COLO668 (cell line): Measurements from ENCODE around the gene CBX7.
"Not testable (repeated sequence)": the region's sequence is repeated elsewhere in the genome, so short reads cannot be mapped to it uniquely, and the experiment has no call there.

Source experiments
- DNase-seq: peaks from one replicate; lab custom pipeline; 2025; ENCODE audit not compliant: unreplicated experiment; lab: John Stamatoyannopoulos, UW

Gene CBX7

DNA sequence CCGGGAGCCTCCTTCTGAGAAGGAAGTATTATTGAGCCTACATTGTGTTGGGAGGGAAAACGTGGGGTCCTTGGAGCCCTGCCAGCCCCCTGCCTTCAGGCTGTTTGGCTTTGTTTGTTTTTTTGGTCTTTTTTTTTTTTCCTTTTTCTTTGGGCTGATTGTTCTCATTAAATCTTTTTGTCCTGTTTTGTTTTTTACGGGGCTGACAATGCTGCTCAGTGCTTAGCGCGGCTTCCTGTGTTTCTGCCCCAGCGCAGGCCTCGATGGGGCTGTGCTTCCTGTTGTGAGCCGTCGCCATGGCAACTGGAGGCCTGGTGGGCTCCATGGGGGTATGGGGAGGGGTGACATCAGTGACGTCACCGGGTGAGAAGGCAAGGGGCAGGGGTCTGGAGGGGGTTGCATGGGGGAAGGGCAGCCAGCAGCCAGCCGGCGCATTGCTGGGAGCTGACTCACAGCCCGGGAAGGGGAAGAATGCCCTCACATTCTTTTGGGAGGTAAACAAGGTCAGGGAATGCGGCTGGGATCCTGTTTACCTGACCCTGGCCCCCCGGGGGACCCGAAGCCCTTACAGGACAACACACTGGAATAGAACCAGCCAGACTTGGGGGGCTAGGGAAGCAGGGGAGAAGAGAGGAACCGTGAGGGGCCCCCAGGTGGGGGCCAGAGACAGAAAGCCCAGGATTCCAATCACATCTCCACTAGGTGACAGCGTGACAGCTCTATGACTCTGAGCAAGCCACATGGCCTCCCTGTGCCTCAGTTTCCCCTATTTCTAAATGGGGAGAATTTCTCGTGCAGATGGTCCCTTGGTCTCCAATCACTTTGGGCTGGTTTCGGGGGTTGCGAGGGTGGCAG lies 22.2 kb upstream of the CBX7 start:
- DNase-seq, result peak; percentile 37

- DNase-seq, result no peak
Measured at GRCh38 chr22:39173787-39174497, 21.5 kb upstream of the CBX7 start.

- DNase-seq, result no peak
Measured at GRCh38 chr22:39173050-39173706, 20.7 kb upstream of the CBX7 start.

- not testable (repeated sequence) for DNase-seq
Measured at GRCh38 chr22:39172265-39173049, 20.0 kb upstream of the CBX7 start.

DNA sequence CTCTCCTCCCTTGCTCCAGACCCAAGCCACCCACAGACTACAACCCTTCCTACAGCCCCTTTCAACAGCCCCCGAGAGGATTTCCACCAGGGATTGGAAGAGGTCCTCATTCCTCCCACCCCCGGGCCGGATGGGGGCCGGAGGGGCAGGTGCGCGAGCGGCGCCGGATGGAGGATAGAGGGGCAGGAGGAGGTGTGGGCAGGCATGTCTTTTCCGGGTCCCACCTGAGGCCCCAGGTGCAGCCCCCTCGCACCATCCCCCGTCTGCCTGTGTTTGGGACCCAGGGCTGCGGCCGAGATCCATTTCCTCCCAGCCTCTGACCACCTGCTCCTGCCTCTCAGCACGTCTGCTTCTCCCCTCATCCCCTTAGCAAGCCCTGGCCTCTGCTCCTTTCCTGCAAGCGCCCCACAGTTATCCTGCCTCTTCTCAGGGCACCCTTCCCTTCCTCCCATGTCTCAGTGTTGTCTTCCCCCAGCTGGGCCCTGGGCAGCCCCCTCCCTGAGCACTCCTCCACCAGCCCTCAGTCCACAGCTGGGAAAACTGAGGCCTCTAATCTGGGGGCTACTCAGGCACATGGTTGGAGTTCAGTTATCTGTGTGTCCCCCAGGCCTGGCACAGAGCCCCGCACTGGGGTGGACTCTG lies 19.3 kb upstream of the CBX7 start:
- no peak for DNase-seq

- peak; percentile 80 for DNase-seq
Measured at GRCh38 chr22:39170825-39171622, 18.5 kb upstream of the CBX7 start.

GRCh38 chr22:39169797-39170466 lies 17.5 kb upstream of the CBX7 start:
- DNase-seq, result no peak

- no peak for DNase-seq
Measured at GRCh38 chr22:39166547-39166946, 14.1 kb upstream of the CBX7 start.

DNA sequence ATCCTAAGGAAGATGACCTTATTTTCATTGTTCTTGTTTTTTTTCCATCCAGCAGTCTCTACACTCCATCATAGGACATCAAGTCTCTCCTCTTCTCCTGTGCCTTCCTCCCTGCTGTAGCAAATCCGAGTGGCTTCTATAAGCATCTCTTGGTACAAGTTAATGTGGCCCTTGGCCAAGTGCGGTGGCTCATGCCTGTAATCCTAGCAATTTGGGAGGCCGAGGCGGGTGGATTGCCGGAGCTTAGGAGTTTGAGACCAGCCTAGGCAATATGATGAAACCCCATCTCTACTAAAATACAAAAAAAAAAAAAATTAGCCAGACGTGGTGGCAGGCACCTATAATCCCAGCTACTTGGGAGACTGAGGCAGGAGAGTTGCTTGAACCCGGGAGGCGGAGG lies 3.6 kb upstream of the CBX7 start:
- not testable (repeated sequence) for DNase-seq

DNA sequence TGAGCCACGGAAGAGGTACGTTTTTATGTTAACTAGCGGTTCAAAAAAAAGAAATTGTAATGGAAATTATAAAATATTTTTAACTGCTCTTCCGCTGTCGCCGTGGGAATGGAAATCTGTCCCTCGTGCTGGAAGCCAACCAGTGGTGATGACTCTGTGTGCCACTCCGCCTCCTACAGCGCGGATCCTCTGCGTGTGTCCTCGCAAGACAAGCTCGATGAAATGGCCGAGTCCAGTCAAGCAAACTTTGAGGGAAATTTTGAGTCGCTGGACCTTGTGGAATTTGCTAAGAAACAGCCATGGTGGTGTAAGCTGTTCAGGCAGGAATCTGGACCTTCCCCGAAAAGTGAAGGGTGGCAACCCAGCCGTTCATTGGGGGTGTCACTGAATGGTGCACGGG lies 2.9 kb upstream of the CBX7 start:
- no peak for DNase-seq

GRCh38 chr22:39153220-39153717 lies 789 bp upstream of the CBX7 start:
- no peak for DNase-seq

DNA sequence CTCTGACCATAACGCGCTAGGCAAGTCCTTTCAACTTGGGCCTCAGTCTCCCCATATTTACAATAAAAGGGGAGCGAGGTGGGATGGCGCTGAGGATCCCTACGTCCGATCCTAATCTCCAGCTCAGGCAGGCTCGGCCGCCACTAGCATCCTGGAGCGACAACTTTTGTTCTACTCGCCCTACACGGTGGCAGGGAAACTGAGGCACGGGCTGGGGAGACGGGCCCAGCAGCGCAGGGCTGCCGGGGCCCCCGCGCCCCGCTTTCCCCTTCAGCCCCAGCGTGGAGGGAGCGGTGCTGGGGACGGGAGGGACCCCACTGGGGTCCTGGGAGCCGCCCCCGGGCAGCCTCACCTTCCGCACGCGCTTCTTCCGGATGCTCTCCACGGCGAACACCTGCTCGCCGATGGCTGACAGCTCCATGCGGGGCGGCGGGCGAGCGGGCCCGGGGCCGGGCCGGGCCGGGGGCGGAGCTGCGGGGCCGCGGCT lies 413 bp downstream of the CBX7 start:
- DNase-seq, result no peak

- DNase-seq, result no peak
Measured at GRCh38 chr22:39151329-39151975, 1.0 kb downstream of the CBX7 start.

DNA sequence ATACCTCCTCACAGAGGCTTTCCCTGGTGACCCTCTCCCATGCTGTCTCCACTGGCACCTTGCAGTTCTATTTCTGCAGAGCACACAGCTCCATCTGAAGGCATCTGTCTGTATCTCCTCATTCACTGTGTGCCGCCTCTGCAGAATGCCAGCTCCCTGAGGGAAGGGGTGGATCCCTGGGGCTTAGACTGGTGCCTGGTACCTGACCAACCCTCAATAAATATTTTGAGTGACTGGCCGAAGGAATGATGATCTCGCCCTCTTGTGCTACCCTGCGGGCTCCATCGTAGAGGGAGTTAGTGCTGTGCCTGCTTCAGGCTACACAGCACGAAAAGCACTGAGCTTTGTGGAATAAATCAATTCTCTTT lies 1.6 kb downstream of the CBX7 start:
- DNase-seq, result no peak

- DNase-seq, result no peak
Measured at GRCh38 chr22:39149915-39150847, 2.3 kb downstream of the CBX7 start.

DNA sequence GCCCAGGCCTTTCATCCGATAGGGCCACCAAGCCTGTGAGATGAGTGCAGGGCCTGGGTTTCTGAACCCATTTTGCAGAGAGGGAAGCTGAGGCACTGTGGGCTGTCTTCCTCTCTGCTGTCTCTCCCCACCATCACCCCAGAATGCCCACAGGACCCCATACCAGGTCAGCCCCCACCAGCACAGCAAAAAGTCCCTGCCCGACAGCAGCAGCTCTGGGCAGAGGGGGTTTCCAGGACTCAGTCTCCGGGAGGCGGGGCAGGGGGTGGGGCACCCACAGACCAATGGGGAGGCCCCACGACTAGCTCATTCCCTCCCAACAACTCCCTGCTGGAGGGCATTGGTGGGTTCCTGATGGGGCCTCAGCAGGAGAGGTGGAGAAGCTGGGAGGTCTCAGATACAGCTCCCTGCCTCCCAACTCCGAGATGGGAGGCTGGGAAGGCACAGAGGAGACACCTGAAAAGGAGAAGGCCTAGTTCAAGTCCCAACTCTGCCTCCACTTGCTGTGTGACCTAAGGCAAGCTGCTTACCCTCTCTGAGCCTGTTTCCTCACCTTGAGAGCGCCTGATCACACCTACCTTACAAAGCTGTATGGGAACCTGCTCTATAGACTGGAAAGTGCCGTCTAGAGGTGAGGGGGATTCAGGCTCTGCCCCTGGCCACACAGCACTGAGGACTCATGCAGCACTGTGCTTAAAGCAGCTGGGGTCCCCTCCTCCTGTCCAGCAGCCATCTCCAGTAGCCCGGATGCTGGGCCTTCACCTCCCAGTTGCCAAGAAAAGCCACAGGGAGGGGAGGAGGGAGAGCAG lies 3.5 kb downstream of the CBX7 start:
- DNase-seq, result no peak
